ENCODE data around the gene MAGI2. TPM values are rescaled to one million over a fixed set of nuclear protein-coding genes. Genes with fewer than 3 reads are reported as not detected.

The MAGI2 gene
- total RNA-seq, 6 experiments from 2014 or later: 1.2 to 4.0 (median 2.4) TPM

DNA sequence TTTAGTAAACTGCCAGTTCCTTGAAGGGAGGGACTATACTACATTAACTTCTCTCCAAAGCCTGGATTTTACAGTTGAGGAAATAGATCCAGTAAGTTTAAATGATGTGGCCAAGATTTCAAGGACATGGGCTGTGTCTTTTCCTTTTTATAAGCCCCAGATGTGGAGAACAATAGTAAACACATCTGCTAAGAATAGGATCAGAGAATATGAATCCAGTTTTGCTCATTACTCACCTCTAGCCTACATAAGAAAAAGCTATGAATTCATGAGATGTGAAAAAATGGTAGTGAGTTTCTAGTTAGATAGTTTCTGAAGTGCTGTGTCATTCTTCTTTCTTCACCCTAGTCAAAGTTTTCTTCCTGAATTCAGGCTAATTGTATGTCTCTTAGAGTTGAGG is 38.6 kb downstream of the MAGI2 start:
- no peak for DNase-seq
- intact Hi-C loops (cut with DNase I): no loop called here
- no peak overlapping the region for H3K4me3 ChIP-seq
- no peaks in the 10 kb centered on the region for H3K36me3 ChIP-seq
- peaks cover 0 to 1% (median 0%) of the 10 kb centered on the region in 4 donors for H3K4me1 ChIP-seq
- no peaks in the 10 kb centered on the region for H3K9me3 ChIP-seq
- no peaks in the 10 kb centered on the region for H3K27me3 ChIP-seq
- no peak for TF ChIP-seq POLR2A (IDR thresholded peaks at IDR 0.05)
- TF ChIP-seq, protein P1, sequence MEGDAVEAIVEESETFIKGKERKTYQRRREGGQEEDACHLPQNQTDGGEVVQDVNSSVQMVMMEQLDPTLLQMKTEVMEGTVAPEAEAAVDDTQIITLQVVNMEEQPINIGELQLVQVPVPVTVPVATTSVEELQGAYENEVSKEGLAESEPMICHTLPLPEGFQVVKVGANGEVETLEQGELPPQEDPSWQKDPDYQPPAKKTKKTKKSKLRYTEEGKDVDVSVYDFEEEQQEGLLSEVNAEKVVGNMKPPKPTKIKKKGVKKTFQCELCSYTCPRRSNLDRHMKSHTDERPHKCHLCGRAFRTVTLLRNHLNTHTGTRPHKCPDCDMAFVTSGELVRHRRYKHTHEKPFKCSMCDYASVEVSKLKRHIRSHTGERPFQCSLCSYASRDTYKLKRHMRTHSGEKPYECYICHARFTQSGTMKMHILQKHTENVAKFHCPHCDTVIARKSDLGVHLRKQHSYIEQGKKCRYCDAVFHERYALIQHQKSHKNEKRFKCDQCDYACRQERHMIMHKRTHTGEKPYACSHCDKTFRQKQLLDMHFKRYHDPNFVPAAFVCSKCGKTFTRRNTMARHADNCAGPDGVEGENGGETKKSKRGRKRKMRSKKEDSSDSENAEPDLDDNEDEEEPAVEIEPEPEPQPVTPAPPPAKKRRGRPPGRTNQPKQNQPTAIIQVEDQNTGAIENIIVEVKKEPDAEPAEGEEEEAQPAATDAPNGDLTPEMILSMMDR (IDR thresholded peaks at IDR 0.05): no peak
- ATAC-seq: no peak
- H3K27ac ChIP-seq: no peak overlapping the region

DNA sequence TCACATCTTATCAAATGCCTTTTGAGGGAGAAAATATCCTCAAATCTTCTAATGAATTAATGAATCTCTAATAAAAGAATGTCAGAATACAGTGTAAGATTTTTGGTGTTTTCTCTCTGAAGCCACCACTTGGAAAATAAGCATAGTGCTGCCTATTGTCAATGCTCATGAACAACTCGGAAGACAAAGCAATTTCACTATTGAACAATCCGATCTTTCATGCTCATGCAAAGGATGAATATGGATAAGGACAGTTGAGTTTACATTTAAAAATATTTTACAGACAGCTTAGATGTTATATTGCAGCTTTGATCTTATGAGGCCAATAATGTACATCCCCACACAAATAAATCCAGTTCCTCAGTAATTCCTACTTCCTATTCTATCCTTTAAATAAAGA is 40.6 kb downstream of the MAGI2 start:
- ATAC-seq (no peak), DNase-seq (no peak)
- intact Hi-C loops (cut with DNase I): no loop called here
- H3K9me3 ChIP-seq: no peaks in the 10 kb centered on the region
- TF ChIP-seq, protein P1 (IDR thresholded peaks at IDR 0.05): no peak
- no peak for TF ChIP-seq POLR2A (IDR thresholded peaks at IDR 0.05)
- WGBS (ENCODE audit: insufficient coverage, low coverage, low lambda C conversion rate, missing lambda C conversion rate): 59% methylated on average over 2 of the region's 2 CpGs
- no peaks in the 10 kb centered on the region for H3K4me1 ChIP-seq
- H3K27me3 ChIP-seq: no peaks in the 10 kb centered on the region
- no peak overlapping the region for H3K4me3 ChIP-seq
- H3K27ac ChIP-seq: no peak overlapping the region
- no peaks in the 10 kb centered on the region for H3K36me3 ChIP-seq

DNA sequence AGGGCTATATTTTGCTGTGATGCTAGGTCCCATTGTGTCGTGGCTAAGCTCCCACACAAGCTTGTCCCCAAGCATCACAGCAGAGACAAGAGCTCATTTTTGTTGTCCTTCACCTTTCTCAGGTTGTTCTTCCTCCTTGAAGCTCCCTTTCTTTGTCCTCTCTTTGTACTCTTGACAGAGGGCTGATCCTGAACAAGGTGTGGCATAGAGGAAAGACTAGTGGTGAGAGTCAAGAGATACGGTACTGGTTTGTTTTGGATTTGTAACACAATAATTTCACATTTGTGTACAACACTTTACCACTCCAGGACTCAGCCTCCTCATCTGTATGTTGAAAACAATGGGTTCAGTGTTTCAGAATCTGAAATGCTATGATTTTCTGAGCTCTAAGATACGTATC is 41.0 kb downstream of the MAGI2 start:
- Histone ChIP-seq H3K4me1 (no peaks in the 10 kb centered on the region), H3K27ac (no peak overlapping the region), H3K9me3 (no peaks in the 10 kb centered on the region), H3K36me3 (no peaks in the 10 kb centered on the region), H3K4me3 (no peak overlapping the region), H3K27me3 (no peaks in the 10 kb centered on the region)
- no peak for TF ChIP-seq POLR2A (IDR thresholded peaks at IDR 0.05)
- TF ChIP-seq, protein P1 (IDR thresholded peaks at IDR 0.05): no peak
- DNase-seq (no peak), ATAC-seq (no peak)
- intact Hi-C loops (cut with DNase I): no loop called here
- WGBS (ENCODE audit: insufficient coverage, low coverage, low lambda C conversion rate, missing lambda C conversion rate): 84% methylated on average over 3 of the region's 3 CpGs

DNA sequence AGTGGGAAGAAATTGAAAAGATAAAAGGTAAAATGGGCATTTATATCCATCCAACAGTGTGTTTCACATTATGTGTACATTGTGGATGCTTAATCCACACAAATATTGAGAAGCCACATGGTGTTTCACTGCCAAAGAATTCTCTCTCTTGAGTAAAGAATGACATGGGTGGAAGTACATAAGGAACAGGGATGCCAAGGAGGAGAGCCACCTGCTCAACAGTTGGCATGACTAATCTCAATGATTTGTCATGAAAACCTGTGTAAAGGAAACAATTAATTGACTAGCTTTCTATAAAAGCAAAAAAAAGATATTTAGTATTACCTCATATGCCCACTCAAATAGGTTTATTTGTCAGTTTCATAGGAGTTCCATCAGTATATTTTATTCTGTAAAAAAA is 43.1 kb downstream of the MAGI2 start:
- H3K36me3 ChIP-seq: no peaks in the 10 kb centered on the region
- no peak overlapping the region for H3K4me3 ChIP-seq
- no peaks in the 10 kb centered on the region for H3K9me3 ChIP-seq
- H3K4me1 ChIP-seq: peaks cover 0 to 11% (median 5%) of the 10 kb centered on the region in 4 donors
- ATAC-seq (no peak), DNase-seq (no peak)
- no peak for TF ChIP-seq POLR2A (IDR thresholded peaks at IDR 0.05)
- TF ChIP-seq, protein P1 (IDR thresholded peaks at IDR 0.05): no peak
- H3K27me3 ChIP-seq: no peaks in the 10 kb centered on the region
- intact Hi-C loops (cut with DNase I): no loop called here
- H3K27ac ChIP-seq: no peak overlapping the region

DNA sequence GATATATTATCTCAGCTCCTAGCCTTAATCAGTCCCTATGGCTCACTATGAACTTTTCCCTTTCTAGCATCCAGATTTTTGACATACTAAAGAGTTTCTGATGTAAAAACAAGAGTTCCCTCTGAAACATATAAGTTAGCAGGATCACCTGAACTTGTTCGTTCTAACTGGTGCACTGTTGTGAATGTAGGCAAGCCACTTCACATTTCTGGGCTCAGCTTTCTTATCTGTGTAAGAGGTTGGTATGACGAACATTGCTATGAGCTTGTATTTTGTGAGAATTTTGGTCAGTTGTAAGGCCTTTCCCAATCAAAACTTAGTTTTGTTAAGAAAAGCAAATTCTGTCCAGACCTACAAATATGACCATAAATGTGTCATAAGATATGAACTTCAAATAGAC is 46.1 kb downstream of the MAGI2 start:
- 80% methylated on average over 2 of the region's 2 CpGs for WGBS (ENCODE audit: insufficient coverage, low coverage, low lambda C conversion rate, missing lambda C conversion rate)
- no peak for DNase-seq
- Histone ChIP-seq H3K4me3 (no peak overlapping the region), H3K9me3 (no peaks in the 10 kb centered on the region), H3K36me3 (no peaks in the 10 kb centered on the region), H3K27ac (no peak overlapping the region), H3K27me3 (no peaks in the 10 kb centered on the region), H3K4me1 (peaks cover 0 to 28% (median 11%) of the 10 kb centered on the region in 4 donors)
- TF ChIP-seq POLR2A (IDR thresholded peaks at IDR 0.05): no peak
- intact Hi-C loops (cut with DNase I): no loop called here
- ATAC-seq: no peak
